ENCODE measurements around the gene TUBB4B. TPM values are rescaled to one million over a fixed set of nuclear protein-coding genes. Genes with fewer than 3 reads are reported as not detected.

The TUBB4B gene
- total RNA-seq, 1 donor from 2014 or later, result 262 TPM

- DNase-seq (ENCODE audit: low read depth), result no peak
- no peak for TF ChIP-seq CTCF (IDR thresholded peaks at IDR 0.05; ENCODE audit: insufficient read depth, low read length, poor library complexity, severe bottlenecking)
- Histone ChIP-seq H3K4me3 (ENCODE audit: low read depth, low read length) (no peak overlapping the region), H3K27me3 (ENCODE audit: control insufficient read depth, insufficient read depth, low read length) (no peaks in the 10 kb centered on the region), H3K36me3 (ENCODE audit: control insufficient read depth, insufficient read depth, low read length) (no peaks in the 10 kb centered on the region)
These were observed 22.3 kb upstream of the TUBB4B start for GRCh38 chr9:137218754-137219271.

GRCh38 chr9:137219757-137220316, 21.2 kb upstream of the TUBB4B start:
- H3K27me3 ChIP-seq (ENCODE audit: control insufficient read depth, insufficient read depth, low read length), result no peaks in the 10 kb centered on the region
- TF ChIP-seq CTCF (IDR thresholded peaks at IDR 0.05; ENCODE audit: insufficient read depth, low read length, poor library complexity, severe bottlenecking), result no peak

DNA sequence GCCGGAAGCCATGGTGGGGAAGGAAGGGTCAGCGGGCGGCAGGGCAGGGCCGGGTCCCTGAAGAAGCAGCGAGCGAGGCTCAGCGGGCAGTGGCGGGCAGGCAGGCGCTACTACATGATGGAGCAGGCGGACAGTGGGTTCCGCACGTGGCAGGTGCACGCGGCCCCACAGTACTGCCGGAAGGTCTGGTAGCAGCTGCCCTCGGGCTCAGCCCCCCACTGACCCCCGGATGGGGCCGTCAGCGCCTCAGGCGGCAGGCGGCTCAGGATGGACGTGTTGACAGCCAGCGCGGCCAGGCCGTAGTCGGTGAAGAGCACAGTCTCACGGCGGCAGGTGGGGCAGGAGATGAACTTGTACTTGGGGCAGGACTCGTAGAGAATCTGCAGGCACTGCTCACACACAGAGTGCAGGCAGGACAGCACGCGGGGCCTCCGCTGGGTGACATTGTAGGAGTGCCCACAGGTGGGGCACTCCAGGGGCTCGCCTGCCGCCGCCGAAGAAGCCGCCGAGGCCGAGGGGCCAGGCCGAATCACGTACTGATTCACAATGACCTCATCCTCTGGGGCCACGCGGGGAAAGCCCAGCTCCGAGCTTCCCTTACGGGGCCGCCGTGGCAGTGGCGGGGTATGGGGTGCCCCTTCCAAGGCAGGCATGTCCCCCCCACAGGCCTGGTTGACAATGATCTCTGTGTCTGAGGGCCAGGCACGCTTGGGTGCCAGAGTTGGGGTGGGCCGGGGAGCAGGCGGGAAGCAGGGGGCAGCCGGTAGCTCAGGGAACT, 20.6 kb upstream of the TUBB4B start:
- Histone ChIP-seq H3K27me3 (ENCODE audit: control insufficient read depth, insufficient read depth, low read length) (no peaks in the 10 kb centered on the region), H3K36me3 (ENCODE audit: control insufficient read depth, insufficient read depth, low read length) (no peaks in the 10 kb centered on the region), H3K4me3 (ENCODE audit: low read depth, low read length) (no peak overlapping the region)
- TF ChIP-seq CTCF (IDR thresholded peaks at IDR 0.05; ENCODE audit: insufficient read depth, low read length, poor library complexity, severe bottlenecking), result no peak
- no peak for DNase-seq (ENCODE audit: low read depth)

More at GRCh38 chr9:137219757-137220316, 21.2 kb upstream of the TUBB4B start:
- no peak overlapping the region for H3K4me3 ChIP-seq (ENCODE audit: low read depth, low read length)
- DNase-seq (ENCODE audit: low read depth), result no peak
- no peaks in the 10 kb centered on the region for H3K36me3 ChIP-seq (ENCODE audit: control insufficient read depth, insufficient read depth, low read length)

GRCh38 chr9:137221095-137221505, 20.0 kb upstream of the TUBB4B start:
- no peaks in the 10 kb centered on the region for H3K27me3 ChIP-seq (ENCODE audit: control insufficient read depth, insufficient read depth, low read length)
- no peak overlapping the region for H3K4me3 ChIP-seq (ENCODE audit: low read depth, low read length)
- TF ChIP-seq CTCF (IDR thresholded peaks at IDR 0.05; ENCODE audit: insufficient read depth, low read length, poor library complexity, severe bottlenecking), result no peak
- DNase-seq (ENCODE audit: low read depth), result no peak
- no peaks in the 10 kb centered on the region for H3K36me3 ChIP-seq (ENCODE audit: control insufficient read depth, insufficient read depth, low read length)

- peak overlapping the region; percentile 46 for H3K4me3 ChIP-seq (ENCODE audit: low read depth, low read length)
- no peaks in the 10 kb centered on the region for H3K36me3 ChIP-seq (ENCODE audit: control insufficient read depth, insufficient read depth, low read length)
- DNase-seq (ENCODE audit: low read depth), result no peak
- TF ChIP-seq CTCF (IDR thresholded peaks at IDR 0.05; ENCODE audit: insufficient read depth, low read length, poor library complexity, severe bottlenecking), result no peak
- H3K27me3 ChIP-seq (ENCODE audit: control insufficient read depth, insufficient read depth, low read length), result no peaks in the 10 kb centered on the region
These were observed 19.5 kb upstream of the TUBB4B start for GRCh38 chr9:137221506-137222111.

Measured in kidney epithelial cell (primary cell).